Posterior vena cava (tissue), 2 donors: Measurements from ENCODE around the gene DENND11. TPM values are rescaled to one million over a fixed set of nuclear protein-coding genes. Genes with fewer than 3 reads are reported as not detected.

Experiments
- DNase-seq: peaks from one replicate; pipeline ENCODE4 v3.0.0-alpha.2; 2020; ENCODE audit warnings: low spot score
- intact Hi-C, 2 donors: fragments of 100-400 bp; cut with DNase I; formaldehyde crosslinking; loops; one replicate each; pipeline versions ENCODE4 v1.14.1 to v1.14.2; 2022 to 2023
- total RNA-seq, 2 donors: library from RNA; stranded (reverse); fragmentation: NEBNext Ultra II Directional; extraction: Animal tissue kit (Norgen Biotek cat#: 25700); gene quantifications; one replicate each; pipeline ENCODE4 v1.2.1, GENCODE V29; 2021
- donor health status: DM: yes; HTN: yes; CAD: no.
- donor health status: DM: yes; HTN: yes; CAD: no.

DENND11 gene
- total RNA-seq, 2 donors from 2014 or later = 12.2 to 14.8 TPM

- intact Hi-C loops = no loop called here
- DNase-seq = no peak
Observed at GRCh38 chr7:141660259-141660658, 41.7 kb downstream of the DENND11 start.

- intact Hi-C loops = no loop called here
Observed at GRCh38 chr7:141659501-141659900, 42.5 kb downstream of the DENND11 start.

GRCh38 chr7:141654551-141654950 lies 47.4 kb downstream of the DENND11 start:
- intact Hi-C loops = no loop called here
- no peak for DNase-seq

More at GRCh38 chr7:141659501-141659900, 42.5 kb downstream of the DENND11 start:
- no peak for DNase-seq

GRCh38 chr7:141652691-141653090 lies 49.3 kb downstream of the DENND11 start:
- DNase-seq = no peak
- intact Hi-C loops = no loop called here

Other genes with a start within 250 kb of the DENND11 start
- gene AGK, start 150.8 kb downstream of the DENND11 start, total RNA-seq = 10 to 100 TPM; 21.2 to 21.6 TPM
- gene WEE2, start 6.2 kb upstream of the DENND11 start, total RNA-seq = not detected
- 10 to 100 TPM; 69.4 to 76.4 TPM for gene SSBP1, start 36.2 kb upstream of the DENND11 start, total RNA-seq
- gene TAS2R3, start 61.9 kb upstream of the DENND11 start, total RNA-seq = 1 to 10 TPM in 1 of 2 donors, under 1 TPM in 1; 0.86 to 2.2 TPM
- gene TAS2R4, start 74.5 kb upstream of the DENND11 start, total RNA-seq = 1 to 10 TPM; 1.3 to 1.5 TPM
- gene TAS2R5, start 88.1 kb upstream of the DENND11 start, total RNA-seq = 1 to 10 TPM in 1 of 2 donors, under 1 TPM in 1; 0.90 to 1.5 TPM
- gene PRSS37, start 139.3 kb upstream of the DENND11 start, total RNA-seq = not detected
- gene OR9A4, start 214.2 kb upstream of the DENND11 start, total RNA-seq = not detected
- gene CLEC5A, start 244.8 kb upstream of the DENND11 start, total RNA-seq = 1 to 10 TPM; 2.5 to 7.5 TPM